ENCODE results near the gene MS4A2.

- TF ChIP-seq CTCF (IDR thresholded peaks at IDR 0.05; ENCODE audit: low read length) (no peak), EZH2 (optimal IDR thresholded peaks at IDR 0.05; ENCODE audit: low read depth, low read length) (no peak), EZH2phosphoT487 (IDR thresholded peaks at IDR 0.05; ENCODE audit: low read length) (no peak)
These were observed 12.1 kb downstream of the MS4A2 start for GRCh38 chr11:60100516-60100915.
